HEK293 (cell line): Measurements from ENCODE around the gene MUS81.

Experiments used
- CTCF ChIP-seq: fragments of 450-650 bp; formaldehyde crosslinking; IDR thresholded peaks from 2 replicates; pipeline ENCODE4 v1.5.1; 2016; ENCODE audit warnings: missing biosample characterization, missing genetic modification characterization
- GLIS2 ChIP-seq: fragments of 450-650 bp; formaldehyde crosslinking; IDR thresholded peaks from 2 replicates; pipeline ENCODE4 v1.5.1; 2016; ENCODE audit warnings: missing biosample characterization, missing genetic modification characterization
- KLF10 ChIP-seq: fragments of 450-650 bp; IDR thresholded peaks from 2 replicates; pipeline ENCODE4 v1.5.1; 2018; ENCODE audit warnings: missing biosample characterization, mild to moderate bottlenecking, missing genetic modification characterization
- SP2 ChIP-seq: fragments of 450-650 bp; formaldehyde crosslinking; IDR thresholded peaks from 2 replicates; pipeline ENCODE4 v1.5.1; 2016; ENCODE audit warnings: missing biosample characterization, missing genetic modification characterization
- SP3 ChIP-seq: fragments of 450-650 bp; formaldehyde crosslinking; IDR thresholded peaks from 2 replicates; pipeline ENCODE4 v1.5.1; 2016; ENCODE audit warnings: missing biosample characterization, missing genetic modification characterization
- ZBTB6 ChIP-seq: fragments of 450-650 bp; formaldehyde crosslinking; IDR thresholded peaks from 2 replicates; pipeline ENCODE4 v1.5.1; 2017; ENCODE audit warnings: missing biosample characterization, missing genetic modification characterization
- ZFHX2 ChIP-seq: fragments of 450-650 bp; formaldehyde crosslinking; conservative IDR thresholded peaks from 2 replicates; pipeline ENCODE4 v1.5.1; 2016; ENCODE audit warnings: missing biosample characterization, missing genetic modification characterization
- ZNF473 ChIP-seq: fragments of 450-650 bp; formaldehyde crosslinking; IDR thresholded peaks from 2 replicates; pipeline ENCODE4 v1.5.1; 2017; ENCODE audit warnings: missing biosample characterization, missing genetic modification characterization
- ZNF521 ChIP-seq: fragments of 450-650 bp; formaldehyde crosslinking; IDR thresholded peaks from 2 replicates; pipeline ENCODE4 v1.5.1; 2017; ENCODE audit warnings: missing biosample characterization, mild to moderate bottlenecking, missing genetic modification characterization
- ZNF530 ChIP-seq: fragments of 450-650 bp; formaldehyde crosslinking; IDR thresholded peaks from 2 replicates; pipeline ENCODE4 v1.5.1; 2016; ENCODE audit warnings: low read depth, missing biosample characterization, missing genetic modification characterization
- ZNF561 ChIP-seq: fragments of 450-650 bp; IDR thresholded peaks from 2 replicates; pipeline ENCODE4 v1.5.1; 2018; ENCODE audit warnings: missing biosample characterization, missing genetic modification characterization, borderline replicate concordance
- TF ChIP-seq, protein P1 (sequence below): fragments of 450-650 bp; formaldehyde crosslinking; IDR thresholded peaks from 2 replicates; pipeline ENCODE4 v1.5.1; 2016; ENCODE audit warnings: missing biosample characterization, missing genetic modification characterization
- TF ChIP-seq, protein P2 (sequence below): sonication (generic); formaldehyde crosslinking; IDR thresholded peaks from 2 replicates; pipeline ENCODE4 v1.8.1; 2022; ENCODE audit warnings: mild to moderate bottlenecking, moderate library complexity, missing genetic modification reagents
- TF ChIP-seq, protein P3 (sequence below): fragments of 450-650 bp; formaldehyde crosslinking; IDR thresholded peaks from 2 replicates; pipeline ENCODE4 v1.5.1; 2016; ENCODE audit warnings: missing biosample characterization, missing genetic modification characterization
- TF ChIP-seq, protein P4 (sequence below): fragments of 450-650 bp; formaldehyde crosslinking; IDR thresholded peaks from 2 replicates; pipeline ENCODE4 v1.5.1; 2017; ENCODE audit warnings: missing biosample characterization, mild to moderate bottlenecking, missing genetic modification characterization, moderate library complexity
- TF ChIP-seq, protein P5 (sequence below): fragments of 450-650 bp; formaldehyde crosslinking; IDR thresholded peaks from 2 replicates; pipeline ENCODE4 v1.5.1; 2016; ENCODE audit warnings: missing biosample characterization, missing genetic modification characterization

The MUS81 gene

DNA sequence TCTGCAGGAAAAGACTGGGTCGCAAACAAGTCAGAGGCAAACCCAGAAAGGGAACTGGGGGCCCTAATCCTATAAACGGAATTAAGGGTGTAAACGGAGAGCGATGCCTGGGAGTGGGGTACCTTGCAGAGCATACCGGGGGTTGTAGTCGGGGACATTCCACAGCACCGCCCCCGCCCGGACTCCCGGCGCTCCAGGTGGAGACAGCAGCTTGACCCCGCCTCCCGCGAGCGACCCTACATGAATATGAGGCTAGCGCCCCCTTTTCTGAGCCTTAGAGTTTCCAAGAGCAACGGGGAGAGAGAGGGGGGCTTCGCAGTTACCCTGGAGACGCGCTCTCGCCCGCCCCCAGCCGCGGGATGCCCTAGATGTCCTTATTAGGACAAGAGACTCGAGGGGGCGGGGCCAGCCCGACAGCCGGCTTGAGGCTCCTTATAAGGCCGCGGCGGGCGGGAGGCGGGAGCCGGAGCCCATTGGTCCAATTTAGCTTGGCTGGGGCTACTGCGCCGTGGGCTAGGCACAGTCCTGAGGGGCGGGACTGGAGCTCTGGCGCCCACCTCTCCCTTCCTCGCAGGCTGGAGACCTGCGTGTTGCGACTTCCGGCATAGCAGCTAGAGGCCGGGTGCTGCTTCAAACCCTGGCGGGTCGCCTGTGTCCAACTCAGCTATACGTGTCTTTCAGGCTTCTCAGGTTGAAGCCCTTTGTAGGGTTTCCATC is 980 bp upstream of the MUS81 start (continued):
- TF ChIP-seq ZBTB6 (0 out of 2 replicates have a peak, but pooled peaks have one; percentile 41), ZNF473 (no peak), SP3 (tag by site-specific recombination) (peak; percentile 63), KLF10 (tag by site-specific recombination) (peak; percentile 51; the same call in 1 of the 2 replicates), ZFHX2 (tag by site-specific recombination) (peak; percentile 64; the same call in 1 of the 2 replicates), ZNF561 (peak; percentile 66; the same call in 1 of the 2 replicates), CTCF (tag by site-specific recombination) (peak; percentile 69; the same call in 1 of the 2 replicates), SP2 (tag by site-specific recombination) (peak; percentile 94), ZNF530 (tag by site-specific recombination) (no peak), ZNF521 (tag by site-specific recombination) (no peak), GLIS2 (tag by site-specific recombination) (peak; percentile 67)
- TF ChIP-seq, protein P1, sequence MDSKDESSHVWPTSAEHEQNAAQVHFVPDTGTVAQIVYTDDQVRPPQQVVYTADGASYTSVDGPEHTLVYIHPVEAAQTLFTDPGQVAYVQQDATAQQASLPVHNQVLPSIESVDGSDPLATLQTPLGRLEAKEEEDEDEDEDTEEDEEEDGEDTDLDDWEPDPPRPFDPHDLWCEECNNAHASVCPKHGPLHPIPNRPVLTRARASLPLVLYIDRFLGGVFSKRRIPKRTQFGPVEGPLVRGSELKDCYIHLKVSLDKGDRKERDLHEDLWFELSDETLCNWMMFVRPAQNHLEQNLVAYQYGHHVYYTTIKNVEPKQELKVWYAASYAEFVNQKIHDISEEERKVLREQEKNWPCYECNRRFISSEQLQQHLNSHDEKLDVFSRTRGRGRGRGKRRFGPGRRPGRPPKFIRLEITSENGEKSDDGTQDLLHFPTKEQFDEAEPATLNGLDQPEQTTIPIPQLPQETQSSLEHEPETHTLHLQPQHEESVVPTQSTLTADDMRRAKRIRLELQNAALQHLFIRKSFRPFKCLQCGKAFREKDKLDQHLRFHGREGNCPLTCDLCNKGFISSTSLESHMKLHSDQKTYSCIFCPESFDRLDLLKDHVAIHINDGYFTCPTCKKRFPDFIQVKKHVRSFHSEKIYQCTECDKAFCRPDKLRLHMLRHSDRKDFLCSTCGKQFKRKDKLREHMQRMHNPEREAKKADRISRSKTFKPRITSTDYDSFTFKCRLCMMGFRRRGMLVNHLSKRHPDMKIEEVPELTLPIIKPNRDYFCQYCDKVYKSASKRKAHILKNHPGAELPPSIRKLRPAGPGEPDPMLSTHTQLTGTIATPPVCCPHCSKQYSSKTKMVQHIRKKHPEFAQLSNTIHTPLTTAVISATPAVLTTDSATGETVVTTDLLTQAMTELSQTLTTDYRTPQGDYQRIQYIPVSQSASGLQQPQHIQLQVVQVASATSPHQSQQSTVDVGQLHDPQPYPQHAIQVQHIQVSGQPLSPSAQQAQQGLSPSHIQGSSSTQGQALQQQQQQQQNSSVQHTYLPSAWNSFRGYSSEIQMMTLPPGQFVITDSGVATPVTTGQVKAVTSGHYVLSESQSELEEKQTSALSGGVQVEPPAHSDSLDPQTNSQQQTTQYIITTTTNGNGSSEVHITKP: 0 out of 2 replicates have a peak, but pooled peaks have one; percentile 8
- TF ChIP-seq, protein P2, sequence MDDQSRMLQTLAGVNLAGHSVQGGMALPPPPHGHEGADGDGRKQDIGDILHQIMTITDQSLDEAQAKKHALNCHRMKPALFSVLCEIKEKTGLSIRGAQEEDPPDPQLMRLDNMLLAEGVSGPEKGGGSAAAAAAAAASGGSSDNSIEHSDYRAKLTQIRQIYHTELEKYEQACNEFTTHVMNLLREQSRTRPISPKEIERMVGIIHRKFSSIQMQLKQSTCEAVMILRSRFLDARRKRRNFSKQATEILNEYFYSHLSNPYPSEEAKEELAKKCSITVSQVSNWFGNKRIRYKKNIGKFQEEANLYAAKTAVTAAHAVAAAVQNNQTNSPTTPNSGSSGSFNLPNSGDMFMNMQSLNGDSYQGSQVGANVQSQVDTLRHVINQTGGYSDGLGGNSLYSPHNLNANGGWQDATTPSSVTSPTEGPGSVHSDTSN (CRISPR knock-in tag): 0 out of 2 replicates have a peak, but pooled peaks have one; percentile 34
- TF ChIP-seq, protein P3, sequence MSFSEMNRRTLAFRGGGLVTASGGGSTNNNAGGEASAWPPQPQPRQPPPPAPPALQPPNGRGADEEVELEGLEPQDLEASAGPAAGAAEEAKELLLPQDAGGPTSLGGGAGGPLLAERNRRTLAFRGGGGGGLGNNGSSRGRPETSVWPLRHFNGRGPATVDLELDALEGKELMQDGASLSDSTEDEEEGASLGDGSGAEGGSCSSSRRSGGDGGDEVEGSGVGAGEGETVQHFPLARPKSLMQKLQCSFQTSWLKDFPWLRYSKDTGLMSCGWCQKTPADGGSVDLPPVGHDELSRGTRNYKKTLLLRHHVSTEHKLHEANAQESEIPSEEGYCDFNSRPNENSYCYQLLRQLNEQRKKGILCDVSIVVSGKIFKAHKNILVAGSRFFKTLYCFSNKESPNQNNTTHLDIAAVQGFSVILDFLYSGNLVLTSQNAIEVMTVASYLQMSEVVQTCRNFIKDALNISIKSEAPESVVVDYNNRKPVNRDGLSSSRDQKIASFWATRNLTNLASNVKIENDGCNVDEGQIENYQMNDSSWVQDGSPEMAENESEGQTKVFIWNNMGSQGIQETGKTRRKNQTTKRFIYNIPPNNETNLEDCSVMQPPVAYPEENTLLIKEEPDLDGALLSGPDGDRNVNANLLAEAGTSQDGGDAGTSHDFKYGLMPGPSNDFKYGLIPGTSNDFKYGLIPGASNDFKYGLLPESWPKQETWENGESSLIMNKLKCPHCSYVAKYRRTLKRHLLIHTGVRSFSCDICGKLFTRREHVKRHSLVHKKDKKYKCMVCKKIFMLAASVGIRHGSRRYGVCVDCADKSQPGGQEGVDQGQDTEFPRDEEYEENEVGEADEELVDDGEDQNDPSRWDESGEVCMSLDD (tag by site-specific recombination): peak; percentile 57; the same call in 1 of the 2 replicates
- TF ChIP-seq, protein P4, sequence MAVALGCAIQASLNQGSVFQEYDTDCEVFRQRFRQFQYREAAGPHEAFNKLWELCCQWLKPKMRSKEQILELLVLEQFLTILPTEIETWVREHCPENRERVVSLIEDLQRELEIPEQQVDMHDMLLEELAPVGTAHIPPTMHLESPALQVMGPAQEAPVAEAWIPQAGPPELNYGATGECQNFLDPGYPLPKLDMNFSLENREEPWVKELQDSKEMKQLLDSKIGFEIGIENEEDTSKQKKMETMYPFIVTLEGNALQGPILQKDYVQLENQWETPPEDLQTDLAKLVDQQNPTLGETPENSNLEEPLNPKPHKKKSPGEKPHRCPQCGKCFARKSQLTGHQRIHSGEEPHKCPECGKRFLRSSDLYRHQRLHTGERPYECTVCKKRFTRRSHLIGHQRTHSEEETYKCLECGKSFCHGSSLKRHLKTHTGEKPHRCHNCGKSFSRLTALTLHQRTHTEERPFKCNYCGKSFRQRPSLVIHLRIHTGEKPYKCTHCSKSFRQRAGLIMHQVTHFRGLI (tag by site-specific recombination): no peak
- TF ChIP-seq, protein P5, sequence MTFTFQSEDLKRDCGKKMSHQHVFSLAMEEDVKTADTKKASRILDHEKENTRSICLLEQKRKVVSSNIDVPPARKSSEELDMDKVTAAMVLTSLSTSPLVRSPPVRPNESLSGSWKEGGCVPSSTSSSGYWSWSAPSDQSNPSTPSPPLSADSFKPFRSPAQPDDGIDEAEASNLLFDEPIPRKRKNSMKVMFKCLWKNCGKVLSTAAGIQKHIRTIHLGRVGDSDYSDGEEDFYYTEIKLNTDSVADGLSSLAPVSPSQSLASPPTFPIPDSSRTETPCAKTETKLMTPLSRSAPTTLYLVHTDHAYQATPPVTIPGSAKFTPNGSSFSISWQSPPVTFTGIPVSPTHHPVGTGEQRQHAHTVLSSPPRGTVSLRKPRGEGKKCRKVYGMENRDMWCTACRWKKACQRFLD: no peak
